T1000 (cell line): ENCODE measurements around the gene ADAM21.
"Not testable (repeated sequence)": the region's sequence is repeated elsewhere in the genome, so short reads cannot be mapped to it uniquely, and the experiment has no call there.

ENCODE experiments used
- DNase-seq: peaks from one replicate; lab custom pipeline; 2025; ENCODE audit warnings: mixed read lengths; lab: John Stamatoyannopoulos, UW

The ADAM21 gene

GRCh38 chr14:70477356-70478105 is 25.6 kb downstream of the ADAM21 start:
- not testable (repeated sequence) for DNase-seq

DNA sequence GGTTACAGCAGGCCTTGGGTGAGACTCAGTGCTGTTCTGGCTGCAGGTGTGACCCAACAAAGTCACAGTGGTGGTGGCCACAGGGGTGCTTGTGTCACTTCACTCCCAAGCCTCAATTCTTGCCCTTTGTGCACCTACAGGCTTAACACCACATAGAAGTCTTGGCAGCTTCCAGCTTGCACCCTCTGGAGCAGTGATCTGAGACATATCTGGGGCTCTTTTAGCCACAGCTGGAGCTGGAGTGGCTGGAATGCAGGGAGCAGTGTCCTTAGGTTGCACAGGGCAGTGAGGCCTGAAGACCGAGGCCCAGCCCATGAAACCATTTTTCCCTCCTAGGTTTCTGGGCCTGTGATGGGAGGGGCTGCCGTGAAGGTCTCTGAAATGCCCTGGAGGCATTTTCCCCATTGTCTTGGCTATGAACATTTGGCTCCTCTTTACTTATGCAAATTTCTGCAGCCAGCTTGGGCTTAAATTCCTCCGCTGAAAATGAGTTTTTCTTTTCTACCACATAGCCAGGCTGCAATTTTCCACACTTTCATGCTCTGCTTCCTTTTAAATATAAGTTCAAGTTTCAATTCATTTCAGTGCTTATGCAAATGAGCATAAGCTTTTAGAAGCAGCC is 37.7 kb downstream of the ADAM21 start:
- DNase-seq = no peak

DNA sequence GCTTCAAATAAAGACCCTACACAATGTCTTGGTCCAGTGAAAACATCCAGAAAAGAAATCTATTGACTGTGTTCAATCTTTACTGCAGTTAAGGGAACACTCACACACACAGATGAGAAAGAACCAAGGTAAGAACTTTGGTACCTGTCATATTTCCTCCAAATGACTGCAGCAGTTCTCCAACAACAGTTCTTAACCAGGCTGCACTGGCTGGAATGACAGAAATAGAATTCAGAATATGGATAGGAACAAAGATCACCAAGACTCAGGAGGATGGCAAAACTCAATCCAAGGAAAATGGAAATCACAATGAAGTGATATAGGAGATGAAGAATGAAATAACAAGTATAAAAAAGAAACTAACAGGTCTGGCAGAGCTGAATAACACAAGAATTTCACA is 46.2 kb downstream of the ADAM21 start:
- DNase-seq = no peak
